Left lobe of liver (tissue), 2 donors: ENCODE results near the gene SLC6A12. TPM values are rescaled to one million over a fixed set of nuclear protein-coding genes. Genes with fewer than 3 reads are reported as not detected.
A peak's percentile ranks its signal among the peaks of the same experiment; 100 is the strongest.

Experiments used
- ATAC-seq: fragments of 200-7000 bp; cut with Tn5 transposase; one replicate; pipeline ENCODE4 v1.9.1; 2020; ENCODE audit warnings: mild to moderate bottlenecking, moderate library complexity
- DNase-seq: peaks from one replicate; pipeline ENCODE4 v3.0.0-alpha.2; 2020; ENCODE audit warnings: low spot score
- total RNA-seq: library from RNA; stranded (reverse); gene quantifications from one replicate; pipeline ENCODE4 v1.2.1, GENCODE V29; 2021
- donor health status: DM: no; HTN: no; CAD: no; lungs with moderate emphysema.
- donor health status: DM: no; HTN: yes; CAD: no.

The SLC6A12 gene
- total RNA-seq, 1 donor from 2014 or later = 72.6 TPM

- ATAC-seq (no peak), DNase-seq (no peak)
Measured at GRCh38 chr12:167959-168600, 45.9 kb downstream of the SLC6A12 start.

DNA sequence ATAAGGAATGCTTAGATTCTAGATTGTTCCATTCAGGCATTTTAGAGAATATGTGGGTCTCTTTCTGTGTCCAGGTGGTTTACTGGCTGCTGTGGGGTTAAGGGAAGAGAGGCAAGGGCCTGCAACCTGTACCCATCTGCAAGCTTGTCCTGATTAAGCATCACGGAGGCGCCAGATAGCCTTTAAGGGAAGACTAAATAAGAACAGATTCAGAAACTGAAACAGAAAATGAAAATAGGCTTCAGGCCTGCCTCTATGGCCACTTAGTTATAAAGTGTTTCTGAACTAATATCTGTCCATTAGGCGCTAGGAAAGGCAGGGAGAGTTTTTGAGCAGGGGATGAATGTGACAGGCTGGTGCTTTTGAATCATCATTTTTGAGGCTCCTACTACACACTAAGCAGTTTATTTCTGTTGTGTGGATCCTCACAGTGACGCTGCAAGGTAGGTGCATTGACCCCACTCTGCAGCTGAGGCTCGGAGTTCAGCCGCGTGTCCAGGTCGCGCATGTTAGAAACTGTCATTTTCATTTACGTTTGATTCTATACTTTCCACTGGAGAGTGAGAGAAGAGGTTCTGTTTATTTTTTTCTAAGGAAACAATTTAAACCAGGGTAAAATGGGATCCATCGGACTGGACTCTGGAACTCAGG, 47.4 kb downstream of the SLC6A12 start:
- no peak for DNase-seq

DNA sequence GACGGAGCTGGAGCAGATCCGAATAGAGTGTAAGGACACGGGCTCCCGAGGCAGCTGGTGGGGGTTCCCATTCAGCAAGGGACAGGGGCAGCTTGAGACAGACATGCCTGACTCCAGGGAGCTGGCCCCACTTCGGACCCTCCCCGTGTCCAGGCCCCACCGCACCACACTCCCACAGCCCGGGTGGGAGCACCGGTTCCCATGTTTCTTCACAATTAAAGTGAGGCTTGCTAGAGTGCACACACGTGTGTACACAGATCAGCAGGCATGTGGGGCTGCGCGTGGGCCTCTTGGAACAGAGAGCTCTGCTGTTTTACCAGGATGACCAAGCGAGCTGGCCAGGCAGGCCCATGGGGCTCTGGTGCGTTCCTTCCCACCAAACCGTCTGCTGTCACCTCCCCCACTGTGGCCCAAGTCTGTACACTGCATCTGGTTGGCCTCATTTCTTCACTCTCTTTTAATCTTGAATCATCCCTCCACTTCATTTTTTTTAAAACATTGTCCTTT, 48.0 kb downstream of the SLC6A12 start:
- ATAC-seq = no peak
- DNase-seq = no peak

More for the DNA sequence above, 47.4 kb downstream of the SLC6A12 start:
- ATAC-seq = peak; percentile 71

- DNase-seq (no peak), ATAC-seq (no peak)
Measured at GRCh38 chr12:164207-164606, 49.8 kb downstream of the SLC6A12 start.

- ATAC-seq (no peak), DNase-seq (no peak)
Measured at GRCh38 chr12:163406-163986, 50.5 kb downstream of the SLC6A12 start.

DNA sequence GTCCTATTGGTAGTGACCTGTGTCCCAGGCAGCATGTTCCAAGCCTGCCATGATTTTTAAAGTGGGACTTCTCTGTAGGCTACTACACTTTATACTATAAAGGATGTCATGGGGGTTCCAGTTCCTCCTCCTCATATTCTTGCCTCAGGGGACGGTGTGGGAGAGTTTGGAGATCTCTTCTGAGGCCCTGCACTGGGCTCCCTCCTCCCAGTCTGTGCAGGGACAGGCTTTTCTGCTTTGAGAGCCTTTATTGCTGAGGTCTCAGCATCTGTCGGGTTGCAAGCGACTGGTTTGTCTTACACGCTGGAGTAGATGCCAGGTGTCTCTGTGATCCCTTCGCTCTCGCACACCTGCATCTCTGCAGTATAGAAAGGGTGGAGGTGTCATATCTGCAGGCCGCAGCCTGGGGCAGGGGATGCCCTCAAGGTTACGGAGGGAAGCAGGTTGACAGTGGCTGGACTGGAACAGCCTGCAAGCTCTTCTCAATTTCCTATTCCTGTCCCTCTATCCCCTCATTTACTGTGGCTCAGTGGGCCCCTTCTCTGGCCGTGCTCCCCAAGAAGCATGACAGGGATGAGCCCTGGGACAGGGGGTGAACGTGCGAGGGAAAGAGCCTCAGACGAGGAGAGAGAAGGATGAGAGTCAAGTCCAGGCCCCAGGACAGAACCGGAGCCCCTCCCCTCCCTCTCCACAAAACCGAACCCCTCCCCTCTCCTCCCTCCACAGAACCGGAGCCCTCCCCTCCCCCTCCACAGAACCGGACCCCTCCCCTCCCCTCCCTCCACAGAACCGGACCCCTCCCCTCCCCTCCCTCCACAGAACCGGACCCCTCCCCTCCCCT, 51.3 kb downstream of the SLC6A12 start:
- DNase-seq = no peak
- ATAC-seq = no peak

- ATAC-seq = no peak
- no peak for DNase-seq
Measured at GRCh38 chr12:161823-162222, 52.1 kb downstream of the SLC6A12 start.

- no peak for DNase-seq
- ATAC-seq = no peak
Measured at GRCh38 chr12:160858-161257, 53.1 kb downstream of the SLC6A12 start.

- ATAC-seq = no peak
- DNase-seq = no peak
Measured at GRCh38 chr12:159156-159782, 54.7 kb downstream of the SLC6A12 start.

DNA sequence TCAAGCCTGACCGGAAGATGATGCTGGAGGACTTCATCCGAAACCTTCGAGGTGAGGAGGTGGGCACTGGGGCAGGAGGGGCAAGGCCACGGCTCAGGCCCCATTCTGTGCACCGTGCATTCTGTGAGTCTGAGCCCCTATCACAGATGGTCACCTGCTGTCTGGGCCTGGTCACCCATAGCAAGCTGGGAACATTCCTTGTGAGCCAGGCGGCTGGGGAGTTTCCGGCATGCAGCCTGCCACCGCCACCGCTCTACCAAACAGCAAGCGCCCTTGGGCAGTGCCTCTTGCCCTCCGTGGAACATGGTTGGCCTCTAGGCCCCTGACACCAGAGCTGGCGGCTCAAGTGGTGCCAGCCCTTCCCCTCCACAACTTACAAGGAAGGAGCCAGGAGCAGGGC, 56.3 kb downstream of the SLC6A12 start:
- DNase-seq = no peak
- no peak for ATAC-seq

DNA sequence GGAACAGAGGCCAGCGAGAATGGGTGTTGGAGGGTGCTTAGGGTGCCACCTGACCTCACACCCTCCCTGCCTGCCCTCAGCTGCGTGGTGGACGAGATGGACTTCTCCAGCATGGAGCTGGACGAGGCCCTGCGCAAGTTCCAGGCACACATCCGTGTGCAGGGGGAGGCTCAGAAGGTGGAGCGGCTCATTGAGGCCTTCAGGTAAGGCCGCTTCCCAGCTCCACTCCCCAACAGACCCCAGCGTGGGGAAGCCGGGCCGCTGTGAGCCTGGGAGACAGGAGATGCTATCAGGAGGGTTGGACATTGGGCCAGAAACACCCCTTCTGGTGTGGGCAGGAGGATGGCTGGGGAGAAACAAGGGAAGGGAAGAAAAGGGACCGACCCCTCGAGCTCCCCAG, 57.0 kb downstream of the SLC6A12 start:
- ATAC-seq = no peak
- no peak for DNase-seq

DNA sequence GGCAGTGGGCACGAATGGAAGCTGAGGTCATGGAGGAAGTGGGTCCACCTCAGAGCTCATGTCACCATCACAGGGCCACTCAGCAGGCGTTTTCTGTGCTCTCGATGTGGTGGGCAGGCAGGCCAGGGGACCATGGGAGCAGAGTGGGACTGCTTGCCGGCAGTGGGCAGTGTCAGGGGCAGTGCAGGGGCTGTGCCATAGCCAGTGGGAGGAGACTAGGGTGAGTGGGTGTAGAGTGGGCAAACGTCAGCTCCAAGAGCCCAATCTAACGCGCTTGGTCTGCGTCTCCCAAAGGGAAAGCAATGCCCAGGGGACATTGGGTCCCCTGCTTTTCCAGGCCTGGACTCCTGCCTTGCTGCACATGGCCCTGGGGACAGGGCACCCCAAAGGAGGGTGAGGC, 58.3 kb downstream of the SLC6A12 start:
- no peak for ATAC-seq
- DNase-seq = no peak

DNA sequence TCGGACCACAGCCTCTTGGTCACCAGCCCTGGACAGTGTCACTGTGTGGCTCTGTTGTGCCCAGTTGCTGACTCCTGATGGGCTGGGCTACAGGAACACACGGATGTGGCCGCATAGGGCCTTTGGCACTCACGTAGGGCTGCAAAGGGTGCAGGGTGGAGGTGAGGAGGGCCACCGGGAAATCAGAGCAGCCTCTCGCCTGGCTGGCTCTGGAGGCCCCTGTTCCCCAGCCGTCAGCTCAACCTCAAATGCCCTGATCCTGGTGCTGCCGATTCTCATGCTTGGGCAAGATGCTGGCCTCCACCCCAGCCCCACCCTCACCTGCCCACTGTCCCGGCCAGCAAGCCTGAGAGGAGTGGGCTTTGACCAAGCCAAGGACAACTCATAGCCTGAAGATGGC, 59.0 kb downstream of the SLC6A12 start:
- no peak for DNase-seq
- ATAC-seq = no peak

- ATAC-seq (no peak), DNase-seq (no peak)
Measured at GRCh38 chr12:154058-154457, 59.9 kb downstream of the SLC6A12 start.

GRCh38 chr12:153080-153746, 60.7 kb downstream of the SLC6A12 start:
- peak; percentile 96 for ATAC-seq

GRCh38 chr12:152440-152839, 61.5 kb downstream of the SLC6A12 start:
- peak; percentile 17 for ATAC-seq

More at GRCh38 chr12:153080-153746, 60.7 kb downstream of the SLC6A12 start:
- peak; percentile 75 for DNase-seq

DNA sequence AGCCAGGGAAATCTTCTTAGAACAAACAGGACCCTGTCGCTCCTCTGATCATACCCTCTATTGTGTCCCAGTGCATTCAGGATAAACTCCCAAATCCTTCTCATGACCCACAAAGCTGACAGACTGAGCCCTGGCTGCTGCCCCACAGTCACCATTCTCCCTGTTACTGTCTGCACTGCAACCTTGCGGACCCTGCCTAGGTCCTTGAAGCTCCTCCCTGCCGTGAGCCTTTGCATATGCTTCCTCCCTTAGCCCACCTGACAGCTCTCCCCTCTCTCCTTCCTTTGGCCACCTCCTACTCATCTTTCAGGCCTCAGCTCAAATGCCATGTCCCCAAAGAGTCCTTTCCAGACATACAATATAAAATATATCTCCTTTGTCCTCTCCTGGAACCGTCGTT, 62.4 kb downstream of the SLC6A12 start:
- no peak for DNase-seq
- no peak for ATAC-seq

More at GRCh38 chr12:152440-152839, 61.5 kb downstream of the SLC6A12 start:
- no peak for DNase-seq

DNA sequence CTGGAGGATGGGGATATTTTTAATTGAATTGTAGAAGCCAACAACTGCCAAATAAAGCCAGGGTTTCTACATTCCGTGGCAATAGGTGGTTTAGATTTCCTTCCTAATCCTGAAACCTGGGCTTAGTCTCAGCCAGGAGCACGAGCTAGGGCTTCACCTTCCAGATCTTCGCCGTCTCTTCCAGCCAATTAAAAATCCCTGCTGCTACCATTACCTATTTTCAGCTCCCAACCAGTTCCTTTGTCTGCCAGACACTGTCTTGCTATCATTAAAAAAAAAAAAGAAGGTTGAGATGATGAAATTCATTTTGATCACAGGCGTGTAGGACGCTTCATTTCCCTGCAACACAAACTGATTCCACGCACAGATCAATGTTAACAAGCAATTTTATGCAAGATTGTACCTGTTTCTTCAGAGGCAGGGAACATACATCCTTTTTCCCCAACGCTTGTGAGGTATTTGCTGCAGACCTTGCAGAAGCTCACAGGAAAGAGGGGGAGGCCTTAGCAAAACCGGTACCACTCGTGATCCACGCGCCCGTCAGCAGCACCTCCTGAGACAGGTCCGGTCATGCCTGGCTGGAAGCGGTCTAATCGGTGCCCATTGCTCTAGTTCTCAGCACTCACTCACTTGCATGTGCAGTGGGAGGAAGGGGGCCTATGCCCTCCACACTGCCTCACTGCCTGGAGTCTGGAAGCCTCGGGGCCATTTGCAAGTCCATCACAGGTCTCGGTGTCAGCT, 65.1 kb downstream of the SLC6A12 start:
- DNase-seq (no peak), ATAC-seq (no peak)

DNA sequence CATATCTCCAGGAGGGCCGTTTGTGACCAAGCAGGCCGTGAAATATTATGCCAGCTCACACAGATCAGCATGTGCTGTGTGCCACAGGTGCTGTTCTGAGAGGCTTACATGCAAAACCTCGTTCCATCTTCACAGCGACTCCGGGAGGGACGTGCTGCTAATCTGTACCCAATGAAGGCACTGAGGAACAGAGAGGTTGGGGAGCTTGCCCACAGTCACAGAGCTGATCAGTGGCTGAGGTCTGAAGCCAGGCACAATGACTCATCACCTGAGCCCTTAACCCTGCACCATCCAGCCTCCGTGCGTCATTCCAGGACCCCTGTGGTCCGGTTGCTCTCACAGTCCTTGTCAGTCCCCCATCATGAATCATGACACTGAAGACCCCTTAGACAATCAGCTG, 66.7 kb downstream of the SLC6A12 start:
- no peak for DNase-seq
- ATAC-seq = no peak
